Jurkat, Clone E6-1 (cell line): ENCODE results near the gene CDH16.
"Not testable (repeated sequence)": the region's sequence is repeated elsewhere in the genome, so short reads cannot be mapped to it uniquely, and the experiment has no call there.

Source experiments
- DNase-seq: peaks from one replicate; pipeline ENCODE4 v3.0.0-alpha.2; 2011; ENCODE audit warnings: low read depth, low spot score
- H3K4me3 ChIP-seq: 2 replicates; pipeline ENCODE4 v1.5.1; 2011; ENCODE audit warnings: mild to moderate bottlenecking, low read length, control low read depth, moderate library complexity

The CDH16 gene

DNA sequence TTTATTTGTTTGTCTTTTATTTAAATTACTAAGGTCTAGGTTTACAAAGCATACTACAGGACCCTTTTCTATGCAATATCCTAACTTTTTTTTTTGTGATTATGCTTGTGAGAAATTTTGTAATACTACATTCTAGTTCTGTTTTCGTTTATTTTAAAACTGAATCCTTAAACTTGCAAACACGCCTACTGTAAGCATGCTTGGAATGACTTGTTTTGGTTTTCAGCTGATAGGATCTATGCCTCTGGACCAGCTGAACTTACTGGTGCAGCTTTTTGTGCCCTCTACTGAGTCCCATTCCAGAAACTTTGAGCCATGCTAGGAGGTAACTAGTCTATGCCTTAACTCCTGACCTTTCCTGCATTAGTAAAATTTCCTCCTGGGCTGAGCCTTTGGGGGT lies 32.4 kb downstream of the CDH16 start:
- no peak for DNase-seq
- no peak overlapping the region for H3K4me3 ChIP-seq

- no peak for DNase-seq
- H3K4me3 ChIP-seq: no peak overlapping the region
Observed at GRCh38 chr16:66885491-66885890, 33.2 kb downstream of the CDH16 start.

DNA sequence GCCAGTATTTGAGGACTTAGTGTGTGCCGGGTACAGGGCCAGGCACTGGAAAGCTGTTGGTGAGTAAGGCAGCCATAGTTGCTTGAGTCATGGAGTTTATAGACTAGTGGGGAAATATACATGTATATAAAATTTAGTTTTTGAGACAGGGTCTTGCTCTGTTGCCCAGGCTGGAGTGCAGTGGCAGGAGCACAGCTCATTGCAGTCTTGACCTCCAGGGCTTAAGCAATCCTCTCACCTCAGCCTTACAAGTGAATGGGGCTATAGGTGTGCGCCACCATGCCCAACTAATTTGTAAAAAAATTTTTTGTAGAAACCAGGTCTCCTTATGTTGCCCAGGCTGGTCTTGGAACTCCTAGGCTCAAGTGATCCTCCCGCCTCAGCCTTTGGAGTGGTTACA lies 36.0 kb downstream of the CDH16 start:
- no peak for DNase-seq
- no peak overlapping the region for H3K4me3 ChIP-seq

- no peak for DNase-seq
- H3K4me3 ChIP-seq: no peak overlapping the region
Observed at GRCh38 chr16:66881964-66882508, 36.6 kb downstream of the CDH16 start.

DNA sequence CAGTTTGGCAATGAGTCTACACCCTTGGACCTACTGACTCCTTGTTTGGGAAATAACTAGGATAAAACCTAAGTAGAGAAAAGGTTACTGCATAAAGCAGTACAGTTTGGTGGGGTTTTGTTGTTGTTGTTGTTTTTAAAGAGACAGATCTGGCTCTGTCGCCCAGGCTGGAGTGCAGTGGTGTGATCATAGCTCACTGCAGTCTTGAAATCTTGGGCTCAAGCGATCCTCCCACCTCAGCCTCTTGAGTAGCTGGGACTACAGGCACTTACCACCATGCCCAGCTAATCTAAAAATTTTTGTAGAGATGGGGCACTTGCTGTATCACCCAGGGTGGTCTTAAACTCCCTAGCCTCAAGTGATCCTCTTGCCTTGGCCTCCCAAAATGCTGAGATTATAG lies 37.1 kb downstream of the CDH16 start:
- DNase-seq: no peak
- peak overlapping the region; percentile 88 for H3K4me3 ChIP-seq

DNA sequence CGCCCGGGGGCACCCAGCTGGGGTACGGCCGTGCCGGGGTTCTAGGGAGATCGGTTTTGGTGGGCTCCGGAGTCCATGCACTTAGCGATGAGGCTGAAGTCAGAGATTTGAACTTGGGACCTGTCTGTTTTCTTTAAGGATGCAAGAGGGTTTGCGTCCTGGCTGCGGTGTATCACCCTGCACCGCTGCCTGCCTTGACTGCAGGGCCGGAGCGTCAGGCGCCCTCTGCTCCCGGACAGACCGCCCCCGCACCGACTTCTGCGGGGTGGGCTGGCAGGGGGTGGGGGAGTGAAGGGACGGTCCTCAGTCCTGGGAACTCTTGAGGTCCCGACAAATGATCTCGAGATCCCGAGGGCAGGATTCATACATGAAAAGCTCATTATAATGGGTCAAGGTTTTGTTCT lies 37.7 kb downstream of the CDH16 start:
- no peak for DNase-seq
- peak overlapping the region; percentile 88 for H3K4me3 ChIP-seq

DNA sequence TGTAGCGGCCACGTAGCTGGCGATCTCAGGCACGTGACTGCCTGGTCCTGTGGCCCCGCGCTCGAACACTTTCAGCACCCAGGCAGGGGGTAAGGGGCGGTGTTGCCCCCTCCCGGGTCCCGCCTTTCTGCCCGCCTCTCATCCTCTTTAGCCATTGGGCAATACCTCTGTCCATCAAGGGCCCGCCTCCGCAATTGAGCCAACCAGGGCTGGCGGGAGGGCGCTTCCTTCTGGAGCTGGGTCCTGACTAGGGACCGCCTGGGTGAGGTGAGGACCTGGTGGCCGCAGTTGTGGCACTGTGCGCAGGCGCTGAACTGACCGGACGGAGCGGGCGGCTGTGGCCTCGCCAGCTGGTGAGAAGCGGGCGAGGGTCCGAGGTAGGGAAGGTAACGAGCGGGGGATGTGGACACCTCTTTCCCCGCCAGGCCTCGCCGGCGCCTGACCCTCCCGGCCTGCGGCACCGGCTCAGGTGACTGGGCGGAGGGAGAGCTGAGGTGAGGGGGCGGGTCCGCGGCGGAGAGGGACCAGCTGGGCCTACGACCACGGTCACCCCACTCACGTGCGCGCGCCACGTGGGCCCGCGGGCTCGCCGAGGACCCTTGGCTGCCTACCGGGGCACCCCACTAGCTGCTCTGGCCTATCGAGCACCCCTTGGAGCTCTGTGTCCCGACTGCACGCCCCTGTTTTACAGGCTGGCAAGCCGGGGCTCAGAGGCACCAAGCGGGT lies 38.2 kb downstream of the CDH16 start, which contains the start of gene PDP2:
Gene PDP2 (plus strand): TSS at position 228 of the 726 bp plus-strand sequence. CDS start 3,770 bp downstream, outside the sequence.
- DNase-seq: peak; percentile 91
- H3K4me3 ChIP-seq: peak within 1 kb of the TSS; percentile 88

- H3K4me3 ChIP-seq: no peak overlapping the region
- DNase-seq: peak; percentile 51
Observed at GRCh38 chr16:66878067-66878466, 40.6 kb downstream of the CDH16 start.

DNA sequence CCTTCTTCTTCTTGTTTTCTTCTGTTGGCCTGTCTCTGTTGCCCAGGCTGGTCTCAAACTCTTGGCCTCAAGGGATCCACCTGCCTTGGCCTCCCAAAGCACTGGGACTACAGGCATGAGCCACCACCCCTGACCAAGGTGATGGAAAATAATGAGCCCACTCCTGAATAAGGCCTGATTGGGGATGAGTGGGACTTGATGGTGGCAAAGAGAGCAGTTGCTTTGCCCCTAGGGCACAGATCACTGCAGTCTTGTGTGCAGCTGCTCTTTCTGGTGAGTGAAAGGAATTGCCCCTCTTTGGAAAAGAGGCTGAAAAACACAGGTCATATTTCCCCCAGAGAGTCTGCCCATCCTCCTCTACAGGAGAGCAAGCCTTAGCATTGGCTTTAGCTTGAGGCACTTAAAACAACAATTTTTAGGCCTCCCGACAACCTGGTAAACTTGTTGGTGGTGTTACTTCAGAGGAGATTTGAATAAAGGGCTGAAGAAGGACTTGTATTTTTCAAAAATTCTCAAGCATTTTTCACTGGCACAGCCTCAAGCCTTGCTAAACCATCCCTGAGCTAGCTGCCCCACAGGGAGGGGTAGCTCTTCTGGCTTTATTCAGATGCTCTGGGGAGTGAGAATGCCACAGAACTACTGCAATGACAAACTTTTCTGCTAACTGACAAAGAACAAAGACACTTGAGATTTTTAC lies 44.5 kb downstream of the CDH16 start:
- H3K4me3 ChIP-seq: no peak overlapping the region
- no peak for DNase-seq

DNA sequence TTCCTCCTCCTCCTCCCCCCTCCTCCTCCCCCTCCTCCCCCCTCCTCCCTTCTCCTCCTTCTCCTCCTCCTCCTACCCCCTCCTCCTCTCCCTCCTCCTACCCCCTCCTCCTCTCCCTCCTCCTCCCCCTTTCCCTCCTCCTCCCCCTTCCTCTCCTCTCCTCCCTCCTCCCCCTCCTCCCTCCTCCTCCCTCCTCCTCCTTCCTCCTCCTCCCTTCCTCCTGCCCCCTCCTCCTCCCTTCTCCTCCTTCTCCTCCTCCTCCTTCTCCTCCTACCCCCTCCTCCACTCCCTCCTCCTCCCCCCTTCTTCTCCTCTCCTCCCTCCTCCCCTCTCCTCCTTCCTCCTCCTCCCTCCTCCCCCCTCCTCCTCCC lies 45.0 kb downstream of the CDH16 start:
- DNase-seq: no peak
- H3K4me3 ChIP-seq: peak overlapping the region; percentile 54

DNA sequence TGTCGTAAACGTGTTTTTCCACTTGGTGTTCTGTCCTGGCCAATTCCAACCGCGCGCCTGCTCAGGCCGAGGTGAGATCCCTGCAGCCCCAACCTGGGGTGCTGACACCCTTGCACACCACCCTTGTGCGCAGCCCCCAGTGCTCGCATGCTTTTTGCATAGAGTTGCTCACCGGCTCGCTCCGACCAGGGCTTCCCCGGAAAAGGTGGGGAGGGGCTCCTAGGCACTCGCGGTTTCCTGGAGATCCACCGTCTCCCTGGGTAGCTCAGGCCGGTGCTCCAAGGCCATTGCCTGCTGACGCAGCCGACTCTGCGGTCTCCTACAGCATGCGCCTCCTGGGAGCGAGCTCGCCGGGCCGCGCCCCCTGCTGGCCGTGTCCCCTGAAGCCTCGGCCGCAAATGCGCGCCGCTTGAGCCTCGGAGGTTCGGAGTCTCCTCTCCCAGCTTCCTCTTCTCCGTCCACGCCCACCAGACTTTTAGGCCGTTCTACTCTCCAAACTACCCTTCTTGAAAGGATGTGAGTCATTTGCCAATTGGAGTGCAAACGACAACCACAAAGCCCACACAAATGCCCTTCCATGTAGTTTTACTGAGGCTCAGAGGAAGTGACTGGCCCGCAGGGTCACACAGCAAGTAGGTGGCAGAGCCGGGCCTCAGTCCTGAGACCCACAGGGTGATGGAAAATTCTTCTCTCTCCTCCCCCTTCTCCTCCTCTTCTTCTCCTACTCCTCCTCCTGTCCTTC lies 45.6 kb downstream of the CDH16 start:
- H3K4me3 ChIP-seq: peak overlapping the region; percentile 54

GRCh38 chr16:66872559-66872942 lies 46.1 kb downstream of the CDH16 start:
- peak overlapping the region; percentile 54 for H3K4me3 ChIP-seq
- no peak for DNase-seq

More for the DNA sequence above, 45.6 kb downstream of the CDH16 start:
- peak; percentile 88 for DNase-seq

DNA sequence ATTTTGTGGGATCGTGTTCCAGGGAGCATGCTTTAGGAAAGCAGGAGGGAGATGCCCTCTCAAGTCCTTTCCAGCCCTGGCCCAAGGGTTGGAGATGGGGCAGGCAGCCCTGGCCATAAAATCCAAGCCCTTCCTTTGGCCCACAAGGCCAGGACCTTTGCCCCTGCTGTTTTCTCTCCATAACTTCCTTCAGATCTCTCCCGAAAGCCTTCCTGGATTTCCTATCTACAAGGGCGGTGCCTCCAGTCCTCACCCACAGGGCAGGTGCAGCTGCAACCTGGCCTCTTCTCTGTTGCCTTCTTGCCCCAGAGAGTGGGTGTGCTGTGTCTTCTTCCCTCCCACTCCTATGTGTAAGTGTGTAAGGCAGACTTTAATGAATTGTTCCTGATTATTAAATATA lies 46.8 kb downstream of the CDH16 start:
- DNase-seq: no peak

DNA sequence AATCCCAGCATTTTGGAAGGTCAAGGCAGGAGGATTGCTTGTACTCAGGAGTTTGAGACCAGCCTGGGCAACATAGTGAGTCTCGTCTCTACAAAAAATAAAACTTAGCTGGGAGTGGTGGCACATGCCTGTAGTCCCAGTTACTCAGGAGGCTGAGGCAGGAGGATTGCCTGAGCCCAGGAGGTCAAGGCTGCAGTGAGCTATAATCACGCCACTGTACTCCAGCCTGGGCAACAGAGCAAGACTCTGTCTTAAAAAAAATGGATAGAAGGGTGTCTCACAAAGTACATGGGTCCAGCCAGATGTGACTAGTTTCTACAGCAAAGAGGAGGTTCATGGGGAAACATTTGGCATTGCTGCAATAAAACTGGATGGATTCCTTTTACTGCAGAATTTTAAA lies 47.3 kb downstream of the CDH16 start:
- not testable (repeated sequence) for DNase-seq, H3K4me3 ChIP-seq

More for the DNA sequence above, 46.8 kb downstream of the CDH16 start:
- no peak overlapping the region for H3K4me3 ChIP-seq

DNA sequence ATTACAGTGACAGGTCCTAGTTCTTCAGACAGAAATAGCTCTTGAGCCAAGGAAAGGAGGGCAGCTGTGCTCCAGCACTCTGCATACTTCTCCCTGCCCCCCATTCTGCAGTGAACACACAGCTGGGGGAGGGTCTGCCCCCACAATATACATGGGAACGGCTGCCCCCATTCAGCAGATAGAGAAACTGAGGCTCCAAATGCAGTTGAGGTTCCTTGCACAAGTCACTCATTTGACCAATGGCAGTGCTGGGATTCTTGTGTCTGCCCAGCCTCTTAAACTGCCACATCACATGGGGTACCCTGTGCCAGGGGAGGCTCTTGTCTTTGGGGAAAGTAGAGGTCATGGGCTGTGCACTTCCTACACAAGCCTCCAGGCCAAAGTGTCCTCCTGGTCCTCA lies 49.3 kb downstream of the CDH16 start:
- DNase-seq: no peak
- no peak overlapping the region for H3K4me3 ChIP-seq

- no peak for DNase-seq
- no peak overlapping the region for H3K4me3 ChIP-seq
Observed at GRCh38 chr16:66863707-66864106, 55.0 kb downstream of the CDH16 start.

GRCh38 chr16:66862023-66862520 lies 56.6 kb downstream of the CDH16 start:
- no peak for DNase-seq
- H3K4me3 ChIP-seq: no peak overlapping the region

- no peak overlapping the region for H3K4me3 ChIP-seq
- DNase-seq: no peak
Observed at GRCh38 chr16:66859397-66860068, 59.2 kb downstream of the CDH16 start.

- H3K4me3 ChIP-seq: no peak overlapping the region
- DNase-seq: no peak
Observed at GRCh38 chr16:66858740-66859396, 59.8 kb downstream of the CDH16 start.
